RPMI8226 (cell line): Measurements from ENCODE around the gene GALNT5.
A peak's percentile ranks its signal among the peaks of the same experiment; 100 is the strongest.
"Not testable (repeated sequence)": the region's sequence is repeated elsewhere in the genome, so short reads cannot be mapped to it uniquely, and the experiment has no call there.

Experiments
- DNase-seq: peaks from one replicate; pipeline ENCODE4 v3.0.0-alpha.2; 2015

Gene GALNT5

DNA sequence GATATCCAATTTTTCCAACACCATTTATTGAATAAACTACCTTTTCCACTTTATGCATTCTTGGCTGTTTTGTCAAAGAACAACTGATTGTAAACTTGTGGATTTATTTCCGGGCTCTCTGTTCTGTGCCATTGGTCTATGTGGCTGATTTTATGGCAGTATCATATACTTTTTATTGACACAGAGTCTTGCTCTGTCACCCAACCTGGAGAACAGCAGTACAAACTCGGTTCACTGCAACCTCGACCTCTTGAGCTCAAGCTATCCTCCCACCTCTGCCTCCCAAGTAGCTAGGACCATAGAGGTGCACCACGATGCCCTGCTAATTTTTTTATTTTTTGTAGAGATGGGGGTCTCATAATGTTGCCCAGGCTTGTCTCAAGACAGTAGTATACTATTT is 6.7 kb upstream of the GALNT5 start:
- DNase-seq: no peak

DNA sequence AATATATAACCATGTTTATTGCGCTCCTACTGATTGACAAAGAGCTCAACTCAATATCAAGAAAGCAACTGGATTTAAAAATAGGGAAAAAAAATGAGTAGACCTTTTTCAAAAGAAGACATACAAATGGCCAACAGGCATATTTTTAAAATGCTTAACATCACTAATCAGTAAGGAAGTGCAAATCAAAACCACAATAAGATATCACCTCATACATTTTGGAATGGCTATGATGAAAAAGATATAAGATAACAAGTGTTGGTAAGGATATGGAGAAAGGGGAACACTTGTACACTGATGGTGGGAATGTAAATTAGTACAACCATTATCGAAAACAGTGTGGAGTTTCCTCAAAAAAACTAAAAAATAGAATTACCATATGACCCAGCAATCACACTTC is 5.6 kb upstream of the GALNT5 start:
- DNase-seq: no peak

DNA sequence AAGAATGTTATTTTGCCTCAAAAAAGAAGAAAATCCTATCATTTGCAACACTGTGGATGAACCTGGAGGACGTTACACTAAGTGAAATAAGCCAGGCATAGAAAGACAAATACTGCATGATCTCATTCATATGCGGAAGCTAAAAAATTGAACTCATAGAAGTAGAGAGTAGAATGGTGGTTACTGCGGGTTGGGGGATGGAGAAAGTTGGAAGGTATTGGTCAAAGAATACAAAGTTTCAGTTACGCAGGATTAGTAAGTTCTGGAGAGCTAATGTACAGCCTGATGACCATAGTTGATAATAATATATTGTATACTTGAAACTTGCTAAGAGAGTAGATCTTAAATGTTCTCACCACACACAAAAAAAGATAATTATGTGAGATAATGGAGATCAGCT is 5.0 kb upstream of the GALNT5 start:
- no peak for DNase-seq

DNA sequence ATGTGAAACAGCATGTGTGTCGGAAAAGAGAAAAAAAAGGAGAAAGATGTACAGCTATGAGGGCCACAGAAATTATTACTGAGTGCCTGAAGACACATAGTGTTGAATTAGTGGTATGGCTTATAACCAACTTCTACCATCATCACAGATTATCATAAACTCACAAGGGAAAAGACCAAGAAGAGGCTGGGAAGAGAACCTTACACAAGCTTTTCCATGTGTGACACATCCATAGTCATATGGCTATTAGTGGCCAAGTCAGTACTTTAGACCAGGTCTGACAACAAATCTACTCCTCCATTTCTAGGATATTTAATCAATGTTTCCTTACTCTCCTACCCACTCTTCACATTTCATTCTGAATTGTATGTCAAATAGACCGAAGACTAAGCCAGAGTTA is 3.5 kb upstream of the GALNT5 start:
- DNase-seq: no peak

DNA sequence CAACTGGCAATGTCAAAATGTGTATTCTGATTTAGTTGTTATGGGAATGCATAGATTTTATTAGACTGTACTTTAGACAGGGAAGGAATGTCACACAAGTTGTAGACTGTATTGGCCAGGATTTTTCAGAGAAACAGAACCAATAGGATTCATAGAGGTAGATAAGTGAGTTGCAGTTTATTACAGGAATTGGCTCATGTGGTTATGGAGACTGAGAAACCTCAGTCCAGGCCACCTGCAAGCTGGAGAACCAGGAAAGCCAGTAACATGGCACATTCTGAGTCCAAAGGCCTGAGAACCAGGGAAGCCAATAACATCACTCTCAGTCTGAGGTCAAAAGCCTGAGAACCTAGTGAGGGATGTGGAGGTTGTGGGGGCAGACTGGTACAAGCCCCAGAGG is 1.8 kb upstream of the GALNT5 start:
- DNase-seq: no peak

DNA sequence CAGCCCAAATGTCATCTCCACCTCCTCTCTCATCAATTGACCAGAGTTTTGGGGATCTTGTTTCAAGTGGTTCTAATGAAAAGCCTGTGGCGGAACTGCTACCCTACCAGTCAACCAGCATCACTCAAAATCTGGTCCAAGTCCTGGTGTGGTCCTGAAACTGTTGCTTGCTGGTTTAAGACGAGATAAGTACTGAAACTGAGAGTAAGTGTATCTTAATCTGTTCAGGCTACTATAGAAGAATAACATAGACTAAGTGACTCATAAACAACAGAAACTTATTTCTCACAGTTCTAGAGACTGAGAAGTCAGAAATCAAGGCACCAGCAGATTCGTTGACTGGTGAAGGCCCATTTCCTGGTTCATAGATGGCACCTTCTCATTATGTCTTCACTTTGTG is 879 bp upstream of the GALNT5 start:
- no peak for DNase-seq

DNA sequence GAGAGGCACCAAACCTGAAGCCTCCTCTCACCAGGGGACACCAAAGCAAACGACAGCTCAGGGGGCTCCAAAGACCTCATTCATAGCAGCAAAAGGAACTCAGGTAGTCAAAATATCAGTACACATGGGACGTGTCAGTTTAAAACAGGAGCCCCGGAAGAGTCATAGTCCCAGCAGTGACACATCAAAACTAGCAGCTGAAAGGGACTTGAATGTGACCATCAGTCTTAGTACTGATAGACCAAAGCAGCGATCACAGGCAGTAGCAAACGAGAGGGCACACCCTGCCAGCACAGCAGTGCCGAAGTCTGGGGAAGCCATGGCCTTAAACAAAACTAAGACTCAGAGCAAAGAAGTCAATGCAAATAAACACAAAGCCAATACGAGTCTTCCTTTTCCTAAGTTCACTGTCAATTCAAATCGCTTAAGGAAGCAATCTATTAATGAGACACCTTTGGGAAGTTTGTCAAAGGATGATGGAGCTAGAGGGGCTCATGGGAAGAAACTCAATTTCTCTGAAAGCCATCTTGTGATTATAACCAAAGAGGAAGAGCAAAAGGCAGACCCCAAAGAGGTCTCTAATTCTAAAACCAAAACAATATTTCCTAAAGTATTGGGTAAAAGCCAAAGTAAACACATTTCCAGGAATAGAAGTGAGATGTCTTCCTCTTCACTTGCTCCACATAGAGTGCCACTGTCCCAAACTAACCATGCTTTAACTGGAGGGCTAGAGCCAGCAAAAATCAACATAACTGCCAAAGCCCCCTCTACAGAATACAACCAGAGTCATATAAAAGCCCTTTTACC is 1.2 kb downstream of the GALNT5 start:
- no peak for DNase-seq

DNA sequence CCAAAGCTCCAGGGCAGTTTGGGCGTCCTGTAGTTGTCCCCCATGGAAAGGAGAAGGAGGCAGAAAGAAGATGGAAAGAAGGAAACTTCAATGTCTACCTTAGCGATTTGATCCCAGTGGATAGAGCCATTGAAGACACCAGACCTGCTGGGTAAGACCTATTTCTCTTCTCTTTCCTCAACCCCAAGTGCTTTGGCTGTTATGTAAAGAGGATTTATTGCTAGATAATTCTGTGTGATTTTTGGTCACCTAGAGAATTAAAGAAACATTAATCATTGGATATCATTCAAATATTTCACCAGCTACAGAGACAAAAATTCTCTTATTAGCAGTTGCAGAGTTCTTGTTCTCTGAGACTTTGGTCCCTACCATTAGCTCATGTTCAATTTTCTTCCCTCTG is 1.9 kb downstream of the GALNT5 start:
- no peak for DNase-seq

DNA sequence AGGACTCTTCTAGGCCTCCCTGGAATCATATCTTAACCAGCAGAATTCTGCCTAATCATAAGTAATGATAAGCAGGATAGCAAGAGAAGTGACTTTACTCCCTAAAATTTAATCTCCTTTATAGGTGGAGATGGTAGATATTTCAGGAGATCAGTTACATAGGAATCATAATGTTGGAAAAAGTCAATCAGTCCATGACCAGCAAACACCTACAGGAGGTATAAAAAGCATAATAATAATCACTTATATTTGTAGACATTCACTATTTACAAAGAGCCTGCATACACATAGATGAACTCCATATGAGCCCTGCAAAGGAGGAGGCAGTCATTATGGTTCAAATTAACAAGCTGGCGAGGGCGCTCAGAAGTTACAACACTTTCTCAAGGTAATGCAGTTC is 2.5 kb downstream of the GALNT5 start:
- DNase-seq: no peak

DNA sequence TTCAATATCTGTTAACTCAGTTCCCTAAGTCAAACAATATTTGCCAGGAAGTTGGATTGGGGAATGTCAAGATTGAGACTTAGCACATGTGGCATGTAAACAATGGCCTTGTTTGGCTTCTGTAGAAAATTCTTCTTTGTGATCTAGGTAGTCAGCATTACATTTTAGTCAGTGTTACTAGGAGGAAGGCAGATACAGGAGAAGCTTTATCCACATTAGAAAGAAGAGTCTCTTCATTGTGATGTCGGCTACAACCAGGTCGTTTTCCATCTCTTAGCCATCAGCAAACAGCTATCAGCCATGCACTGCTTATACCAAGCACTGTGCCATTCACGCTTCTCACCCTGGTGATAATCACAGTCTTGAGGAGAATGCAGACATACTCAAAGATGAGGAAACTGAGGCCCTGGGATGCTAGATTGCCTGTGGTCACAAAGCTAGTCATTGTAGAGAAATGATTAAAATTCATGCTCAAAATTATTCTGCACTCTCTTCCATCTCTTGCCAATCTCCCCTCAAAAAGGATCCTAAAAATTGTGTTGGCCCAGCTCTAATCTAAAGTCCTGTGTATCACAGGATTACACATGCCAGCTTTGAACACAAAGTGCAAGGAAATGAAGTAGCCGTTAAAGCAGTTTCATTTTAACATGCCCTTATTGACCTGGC is 3.2 kb downstream of the GALNT5 start:
- DNase-seq: no peak

DNA sequence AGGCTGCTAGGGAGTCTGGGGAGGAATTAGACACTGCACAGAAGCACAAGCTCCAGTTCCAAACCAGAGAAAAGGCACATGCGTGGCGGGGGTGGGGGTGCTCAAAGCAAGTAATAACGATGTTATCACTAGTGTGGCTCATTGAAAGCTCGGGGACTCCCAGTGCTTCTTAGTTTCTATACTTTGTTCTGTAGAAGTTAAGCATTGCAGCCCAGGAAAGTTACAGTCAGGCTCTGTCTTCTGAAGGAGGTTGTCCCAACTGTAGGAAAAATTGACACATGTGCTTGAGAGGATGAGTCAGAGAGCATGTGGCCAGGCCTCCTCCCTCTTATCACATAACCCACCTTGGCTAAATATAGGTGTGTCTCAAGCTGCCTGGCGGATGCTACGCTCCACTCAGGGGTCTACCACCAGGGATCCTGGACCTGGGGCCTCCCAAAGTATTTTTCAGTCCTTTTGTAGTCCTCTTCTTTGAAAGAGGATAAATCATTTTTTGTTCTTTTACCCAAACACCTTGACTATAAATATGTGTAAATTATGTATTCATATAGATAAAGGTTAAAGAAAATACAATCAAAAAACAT is 3.8 kb downstream of the GALNT5 start:
- DNase-seq: peak; percentile 21

DNA sequence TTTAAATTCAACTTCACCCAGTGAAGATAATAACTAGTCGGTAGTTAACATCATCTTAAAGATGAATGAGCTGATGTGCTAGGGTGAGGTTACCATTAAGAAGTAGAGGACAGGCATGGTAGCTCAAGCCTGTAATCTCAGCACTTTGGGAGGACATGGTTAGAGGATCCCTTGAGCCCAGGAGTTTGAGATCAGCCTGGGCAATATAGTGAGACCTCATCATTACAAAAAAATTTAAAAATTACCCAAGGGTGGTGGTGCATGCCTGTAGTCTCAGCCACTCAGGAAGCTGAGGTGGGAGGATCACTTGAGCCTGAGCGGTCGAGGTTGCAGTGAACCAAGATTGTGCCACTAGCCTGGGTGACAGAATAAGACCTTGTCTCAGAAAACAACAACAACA is 4.7 kb downstream of the GALNT5 start:
- DNase-seq: no peak

DNA sequence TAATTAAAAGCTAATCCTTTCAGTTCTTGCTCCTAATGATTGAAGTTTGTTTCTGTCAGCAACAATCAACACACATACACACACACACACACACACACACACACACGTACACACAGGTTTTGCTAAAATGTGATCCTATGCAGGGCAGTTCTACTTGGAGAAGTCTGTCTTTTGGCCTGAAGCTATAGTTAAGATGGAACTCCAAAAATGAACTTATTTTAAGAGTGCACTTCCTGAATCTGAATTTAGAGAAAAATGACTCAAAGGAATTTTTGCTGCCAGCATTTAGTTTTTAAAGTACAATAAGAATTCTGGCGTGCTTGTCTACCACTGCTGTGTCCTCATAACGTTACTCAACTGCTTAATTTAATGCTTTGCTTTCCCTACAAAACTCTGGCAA is 6.6 kb downstream of the GALNT5 start:
- DNase-seq: no peak

DNA sequence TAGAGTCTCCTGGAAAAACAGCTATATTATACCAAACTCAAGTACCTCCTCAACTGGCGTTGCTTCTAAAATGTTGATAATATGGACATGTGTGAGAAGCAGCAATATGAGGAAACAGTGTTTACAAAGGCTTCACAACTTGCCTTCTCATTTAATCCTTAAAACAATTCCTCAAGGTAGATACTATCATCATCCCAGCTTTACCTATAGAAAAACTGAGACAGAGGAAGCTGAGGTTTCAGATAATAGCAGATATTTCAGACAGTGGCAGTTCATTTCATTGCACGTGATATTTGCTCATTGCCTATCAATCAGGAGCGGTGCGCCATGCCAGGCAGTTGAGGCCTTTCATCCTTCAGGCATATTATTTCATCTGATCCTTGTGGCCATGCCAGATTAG is 8.3 kb downstream of the GALNT5 start:
- no peak for DNase-seq

DNA sequence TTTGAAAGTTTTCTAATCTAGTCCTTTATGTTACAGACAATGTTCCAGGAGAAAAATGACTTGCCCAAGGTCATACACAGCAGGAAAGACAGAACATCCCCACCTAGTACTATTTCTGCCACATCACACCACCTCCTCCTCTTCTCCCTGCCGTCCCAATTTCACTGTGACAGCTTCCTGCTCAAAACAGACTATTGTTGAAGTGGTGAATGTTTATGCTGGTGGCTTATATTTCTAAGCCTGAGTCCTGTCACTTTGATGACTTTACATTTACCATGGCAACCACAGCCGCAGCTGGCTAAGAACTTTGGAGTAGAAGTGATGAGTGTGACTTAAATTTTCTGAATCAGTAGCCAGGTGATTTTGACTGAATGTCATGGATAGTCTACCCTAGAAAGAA is 10.0 kb downstream of the GALNT5 start:
- peak; percentile 25 for DNase-seq

DNA sequence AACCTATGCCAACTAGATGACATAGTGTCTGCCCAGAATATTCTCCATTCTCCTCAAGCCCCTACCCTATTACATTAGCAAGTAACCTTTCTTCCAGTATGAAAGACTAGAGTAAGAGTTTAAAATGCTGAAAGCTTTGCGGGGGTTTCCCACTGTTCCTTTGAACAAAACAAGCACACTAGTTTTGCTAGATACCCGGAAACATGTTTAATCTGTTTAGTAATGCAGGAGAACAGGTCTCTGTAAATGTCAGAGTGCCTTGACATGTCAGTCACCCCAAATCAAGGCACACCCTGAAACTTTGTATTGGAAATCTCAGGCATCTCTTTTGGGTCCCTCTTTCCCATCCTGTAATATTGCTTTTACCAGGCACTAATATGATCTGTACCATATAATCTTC is 11.6 kb downstream of the GALNT5 start:
- DNase-seq: no peak

DNA sequence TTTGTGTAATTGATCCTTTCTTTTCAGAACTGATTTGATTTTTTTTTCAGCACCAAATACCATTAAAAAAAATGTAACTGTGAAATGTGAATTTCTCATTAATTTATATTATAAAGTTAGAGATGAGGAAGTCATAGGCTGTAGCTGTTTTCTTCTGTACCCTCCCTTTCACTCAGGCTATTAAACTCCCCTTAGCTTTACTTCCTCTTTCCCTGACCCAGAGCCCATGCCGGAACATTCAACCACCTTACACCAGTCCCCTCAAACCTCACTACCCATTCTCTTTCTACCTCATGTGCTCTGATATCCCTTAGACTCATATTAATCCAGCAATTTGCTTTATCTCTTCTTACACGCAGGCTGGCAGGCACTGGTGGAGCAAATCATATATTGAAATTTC is 12.4 kb downstream of the GALNT5 start:
- peak; percentile 14 for DNase-seq

DNA sequence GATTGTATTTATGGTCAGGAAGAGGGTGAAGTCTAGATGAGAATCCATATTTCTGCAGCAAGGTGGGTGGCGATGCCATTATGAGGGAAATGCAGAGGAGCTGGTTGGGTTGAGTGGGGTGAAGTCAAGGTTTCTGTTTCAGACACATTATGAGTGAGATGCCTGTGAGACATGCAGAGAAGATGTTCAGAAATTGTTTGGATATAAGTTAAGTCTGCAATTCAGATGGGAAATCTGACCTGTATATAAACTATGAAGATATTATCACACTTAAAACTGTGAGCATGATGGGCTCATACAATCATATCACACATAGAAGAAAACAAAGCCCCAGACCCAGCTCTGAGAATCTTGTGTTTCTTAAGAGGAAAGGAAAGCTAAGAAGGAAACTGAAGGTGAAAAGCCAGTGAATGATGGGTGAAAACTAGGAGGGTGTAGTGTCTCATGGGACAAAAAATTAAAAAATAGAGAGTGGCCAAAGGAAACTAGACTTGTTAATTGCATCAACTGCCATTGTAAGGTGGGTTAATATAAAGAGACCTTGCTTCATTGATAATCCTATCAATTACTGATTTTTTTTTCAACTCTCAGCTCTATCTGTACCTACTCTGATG is 14.2 kb downstream of the GALNT5 start:
- no peak for DNase-seq

DNA sequence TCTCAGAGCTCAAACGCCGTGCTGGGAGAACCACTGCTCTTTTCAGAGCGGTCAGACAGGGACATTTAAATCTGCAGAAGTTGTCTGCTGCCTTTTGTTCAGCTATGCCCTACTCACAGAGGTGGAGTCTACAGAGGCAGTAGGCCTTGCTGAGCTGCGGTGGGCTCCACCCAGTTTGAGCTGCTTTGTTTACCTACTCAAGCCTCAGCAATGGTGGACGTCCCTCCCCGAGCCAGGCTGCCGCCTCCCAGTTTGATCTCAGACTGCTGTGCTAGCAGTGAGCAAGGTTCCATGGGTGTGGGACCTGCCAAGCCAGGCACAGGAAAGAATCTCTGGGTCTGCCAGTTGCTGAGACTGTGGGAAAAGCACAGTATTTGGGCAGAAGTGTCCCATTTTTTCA is 21.8 kb downstream of the GALNT5 start:
- not testable (repeated sequence) for DNase-seq

DNA sequence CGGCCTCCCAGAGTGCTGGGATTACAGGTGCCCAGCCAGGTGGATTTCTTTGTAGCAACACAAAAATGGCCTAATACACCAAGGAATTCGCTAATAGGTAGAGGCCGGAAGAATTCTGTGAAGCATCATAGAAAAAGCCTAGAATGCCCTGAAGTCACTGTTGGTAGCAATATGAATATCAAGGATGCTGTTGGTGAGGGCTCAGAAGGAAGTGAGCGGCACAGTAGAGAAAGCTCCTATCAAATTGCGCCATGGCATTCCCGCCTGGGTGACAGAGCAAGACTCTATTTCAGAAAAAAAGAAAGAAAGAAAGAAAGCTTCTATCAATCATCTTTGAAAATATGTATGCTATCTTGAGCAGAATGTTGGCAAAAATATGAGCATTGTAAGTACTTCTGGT is 23.8 kb downstream of the GALNT5 start:
- no peak for DNase-seq

DNA sequence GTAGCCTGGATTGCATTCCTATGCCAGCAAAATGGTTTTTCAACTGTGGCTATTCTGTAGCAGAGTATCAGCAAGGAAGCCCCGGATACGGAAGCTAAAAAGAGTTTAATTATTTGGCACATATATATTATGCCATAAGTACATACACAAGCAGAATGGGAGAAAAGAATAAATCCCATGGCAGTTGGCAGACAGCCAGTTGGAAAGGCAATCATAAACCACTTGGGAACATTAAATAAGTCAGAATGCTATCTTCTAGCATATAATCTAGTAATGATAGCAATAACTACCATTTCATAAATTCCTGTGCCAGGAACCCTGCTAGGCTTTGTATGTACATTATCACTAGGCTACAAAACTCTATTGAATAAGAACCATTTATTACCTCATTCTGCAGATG is 26.0 kb downstream of the GALNT5 start:
- no peak for DNase-seq

DNA sequence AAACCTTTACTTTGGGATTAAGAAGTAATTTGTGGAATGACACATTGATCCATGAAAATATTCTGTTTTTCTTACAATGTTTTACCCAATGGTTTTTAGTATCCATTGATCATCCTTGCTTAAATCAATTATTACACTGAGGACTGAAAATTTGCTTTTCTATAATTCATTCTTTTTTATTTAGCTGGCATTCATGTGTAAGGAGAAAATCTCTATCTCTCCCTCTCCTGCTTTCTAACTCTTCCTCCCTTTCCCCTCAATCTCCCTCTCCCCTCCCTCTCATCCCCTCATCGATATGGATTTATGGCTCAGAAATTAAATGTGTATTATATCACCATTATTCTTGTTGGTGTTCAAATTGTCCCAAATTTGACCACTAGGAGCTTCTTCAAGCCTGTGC is 29.7 kb downstream of the GALNT5 start:
- DNase-seq: no peak

DNA sequence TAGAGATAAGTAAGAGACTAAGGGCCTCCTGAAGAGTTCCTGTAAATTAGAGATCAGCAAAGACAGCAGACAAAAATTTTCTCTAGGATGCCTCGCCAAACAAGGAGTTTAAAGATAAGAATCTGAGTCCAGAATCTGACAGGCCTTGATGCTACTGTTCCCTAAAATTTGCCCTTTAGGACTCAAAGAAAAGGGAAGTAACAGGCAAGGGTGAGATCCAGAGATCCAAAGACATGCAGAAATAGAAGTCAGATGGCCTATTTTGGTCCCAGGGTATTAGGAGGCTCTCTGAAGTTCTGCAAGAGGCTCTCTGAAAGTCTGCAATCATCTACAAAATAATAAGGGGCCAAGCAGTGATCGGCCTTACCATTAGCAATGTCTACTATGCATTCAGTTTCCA is 33.0 kb downstream of the GALNT5 start:
- DNase-seq: no peak

DNA sequence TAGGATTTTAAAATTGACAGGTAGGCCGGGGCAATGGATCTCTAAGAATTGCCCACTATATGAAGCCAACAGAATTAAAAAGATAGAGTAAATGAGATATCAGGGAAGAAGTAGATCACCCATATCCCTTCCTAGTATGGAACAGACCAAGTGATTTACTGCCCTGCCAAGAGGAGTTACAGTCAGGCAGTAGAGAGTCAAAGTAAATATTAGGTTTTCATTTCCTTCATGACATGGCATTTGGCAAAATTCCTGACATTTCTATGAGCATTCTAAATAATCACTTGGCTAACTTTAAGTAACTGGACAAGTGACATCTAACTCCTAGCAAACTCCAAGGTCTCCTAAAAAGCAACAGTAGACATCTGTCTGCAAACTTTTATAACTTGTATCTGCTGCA is 33.5 kb downstream of the GALNT5 start:
- DNase-seq: no peak
